Kidney epithelial cell (primary cell): ENCODE results near the gene DVL1. TPM values are rescaled to one million over a fixed set of nuclear protein-coding genes. Genes with fewer than 3 reads are reported as not detected.

ENCODE experiments used
- DNase-seq: peaks from one replicate; pipeline ENCODE4 v3.0.0-alpha.2; 2010; ENCODE audit warnings: low read depth
- H3K27me3 ChIP-seq: 2 replicates; pipeline ENCODE4 v1.6.0; 2011; ENCODE audit warnings: low read length; ENCODE audit not compliant: control insufficient read depth, insufficient read depth
- H3K36me3 ChIP-seq: 2 replicates; pipeline ENCODE4 v1.5.1; 2011; ENCODE audit warnings: low read length; ENCODE audit not compliant: control insufficient read depth, insufficient read depth
- H3K4me3 ChIP-seq: 2 replicates; pipeline ENCODE4 v1.5.1; 2011; ENCODE audit warnings: low read depth, mild to moderate bottlenecking, control low read depth, low read length
- CTCF ChIP-seq: IDR thresholded peaks from 2 replicates; pipeline ENCODE4 v1.5.1; 2011; ENCODE audit warnings: mild to moderate bottlenecking, moderate library complexity, low read length, control low read depth, inconsistent platforms; ENCODE audit not compliant: insufficient read depth, poor library complexity, severe bottlenecking
- total RNA-seq: library from RNA; depleted of rRNA; stranded (reverse); fragments of >200 nt; gene quantifications from 2 replicates; pipeline ENCODE4 v1.2.3, GENCODE V29; 2015

DVL1 gene
- total RNA-seq, 1 donor from 2014 or later: 87.3 TPM

- Histone ChIP-seq H3K27me3 (peaks cover 21% of the 10 kb centered on the region), H3K36me3 (no peaks in the 10 kb centered on the region), H3K4me3 (no peak overlapping the region)
- no peak for TF ChIP-seq CTCF
- no peak for DNase-seq
Observed at GRCh38 chr1:1291023-1291528, 58.1 kb downstream of the DVL1 start.

- H3K4me3 ChIP-seq: no peak overlapping the region
- peak; percentile 78 for TF ChIP-seq CTCF
- H3K27me3 ChIP-seq: peaks cover 28% of the 10 kb centered on the region
- no peaks in the 10 kb centered on the region for H3K36me3 ChIP-seq
- no peak for DNase-seq
Observed at GRCh38 chr1:1290238-1290731, 58.9 kb downstream of the DVL1 start.

GRCh38 chr1:1287288-1288110 is 61.7 kb downstream of the DVL1 start:
- TF ChIP-seq CTCF: no peak
- Histone ChIP-seq H3K4me3 (no peak overlapping the region), H3K36me3 (no peaks in the 10 kb centered on the region), H3K27me3 (peaks cover 30% of the 10 kb centered on the region)
- DNase-seq: no peak

GRCh38 chr1:1286313-1287261 is 62.6 kb downstream of the DVL1 start:
- peaks cover 30% of the 10 kb centered on the region for H3K27me3 ChIP-seq
- TF ChIP-seq CTCF: no peak
- H3K4me3 ChIP-seq: no peak overlapping the region
- no peaks in the 10 kb centered on the region for H3K36me3 ChIP-seq
- no peak for DNase-seq

GRCh38 chr1:1285611-1286311 is 63.5 kb downstream of the DVL1 start:
- no peaks in the 10 kb centered on the region for H3K36me3 ChIP-seq
- peaks cover 25% of the 10 kb centered on the region for H3K27me3 ChIP-seq
- no peak for TF ChIP-seq CTCF
- no peak for DNase-seq
- H3K4me3 ChIP-seq: no peak overlapping the region
